Stimulated activated CD8-positive, alpha-beta memory T cell treated with anti-CD3 and anti-CD28 coated beads, Interleukin-12 subunit alpha, Interleukin-12 subunit beta, amount 100 ng/mL, for 4 hours (primary cell): Measurements from ENCODE around the gene NRIP3.

Source experiments
- DNase-seq: peaks from one replicate; pipeline ENCODE4 v3.0.0-alpha.2; 2020; ENCODE audit warnings: low read depth

NRIP3 gene

DNA sequence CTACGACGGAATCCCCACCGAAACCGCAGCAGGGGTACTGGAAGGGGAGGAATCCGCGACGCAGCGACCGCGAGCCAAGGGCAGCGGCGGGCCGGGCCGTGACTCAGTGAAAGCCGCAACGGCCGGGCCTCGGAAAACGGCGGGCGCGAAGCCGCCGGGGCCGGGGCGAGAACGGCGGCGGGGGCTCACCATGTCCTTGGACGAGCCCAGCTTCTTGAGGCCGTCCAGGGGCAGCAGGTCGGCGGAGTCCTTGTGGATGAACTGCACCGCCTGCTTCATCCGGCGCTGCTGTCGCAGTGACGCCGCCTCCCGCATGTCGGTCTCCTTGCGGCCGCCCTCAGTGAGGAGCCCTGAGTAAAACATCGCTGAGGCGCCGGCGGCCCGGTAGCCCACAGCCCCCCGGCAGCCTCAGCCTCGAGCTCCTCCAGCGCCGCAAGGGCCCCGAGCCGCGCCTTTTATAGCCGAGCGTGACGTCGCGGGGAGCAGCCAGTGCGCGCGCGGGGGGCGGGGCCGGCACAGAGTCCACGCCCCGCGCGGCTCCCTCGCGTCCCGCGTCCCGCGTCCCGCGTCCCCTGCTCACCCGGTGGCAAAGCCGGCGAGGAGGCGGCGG is at the start of gene NRIP3:
Gene NRIP3, minus strand, starts transcription at position 429 of the 610 bp plus-strand sequence. Its CDS starts 66 bp downstream, at position 363.
- DNase-seq, result peak; percentile 53

- DNase-seq, result no peak
These were observed 48.5 kb upstream of the NRIP3 start for GRCh38 chr11:9052316-9052715.

GRCh38 chr11:9049959-9050358 is 46.2 kb upstream of the NRIP3 start:
- DNase-seq, result no peak

DNA sequence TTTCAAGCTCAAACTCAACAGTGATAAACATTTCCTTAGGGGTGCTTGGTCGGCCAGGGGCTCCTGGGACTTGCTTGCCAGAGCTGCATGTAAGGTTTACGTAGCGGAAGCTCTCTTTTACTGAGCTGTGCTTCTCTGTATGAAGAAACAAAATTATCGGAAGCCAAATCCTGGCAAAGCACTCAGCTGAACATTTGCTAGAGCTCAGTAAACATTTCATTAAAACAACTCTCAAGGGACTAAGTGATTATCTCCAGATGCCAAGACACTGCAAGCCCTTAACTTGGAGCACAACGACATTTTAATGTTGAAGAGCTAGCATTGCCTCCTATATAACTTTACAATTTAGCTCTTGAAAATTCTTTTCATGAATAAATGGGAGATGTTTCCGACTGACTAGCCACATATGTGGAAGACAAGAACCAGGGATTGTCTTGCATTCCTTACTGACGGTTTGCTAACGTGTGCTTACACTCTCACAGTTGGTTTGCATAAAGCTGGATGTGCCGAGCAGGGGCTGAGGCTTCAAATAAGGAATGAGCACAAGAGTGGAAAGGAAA is 44.2 kb upstream of the NRIP3 start:
- DNase-seq, result no peak

- no peak for DNase-seq
These were observed 42.7 kb upstream of the NRIP3 start for GRCh38 chr11:9046481-9046880.

DNA sequence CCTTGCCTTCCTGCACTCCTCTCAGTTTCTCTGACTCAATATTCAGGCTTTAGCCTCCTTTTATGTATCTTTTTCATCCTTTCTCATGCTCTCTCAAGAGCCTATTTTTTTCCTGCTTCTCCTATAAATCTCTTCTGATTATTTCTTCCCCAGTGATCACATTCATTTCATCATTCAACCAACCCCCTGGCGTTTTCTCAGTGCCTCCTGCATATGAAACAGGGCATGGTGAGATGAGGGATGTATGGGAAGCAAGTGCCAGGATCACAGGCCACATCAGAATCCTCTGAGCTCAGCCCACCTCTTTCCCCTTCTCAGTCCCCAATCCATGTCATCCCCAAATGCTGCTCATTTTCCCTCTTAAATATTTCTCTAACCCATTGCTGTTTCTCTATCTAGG is 38.7 kb upstream of the NRIP3 start:
- DNase-seq, result no peak

- DNase-seq, result no peak
These were observed 37.9 kb upstream of the NRIP3 start for GRCh38 chr11:9041747-9042146.

- DNase-seq, result no peak
These were observed 36.6 kb upstream of the NRIP3 start for GRCh38 chr11:9040410-9040809.

- DNase-seq, result no peak
These were observed 36.1 kb upstream of the NRIP3 start for GRCh38 chr11:9039863-9040262.

GRCh38 chr11:9039198-9039597 is 35.4 kb upstream of the NRIP3 start:
- DNase-seq, result no peak

DNA sequence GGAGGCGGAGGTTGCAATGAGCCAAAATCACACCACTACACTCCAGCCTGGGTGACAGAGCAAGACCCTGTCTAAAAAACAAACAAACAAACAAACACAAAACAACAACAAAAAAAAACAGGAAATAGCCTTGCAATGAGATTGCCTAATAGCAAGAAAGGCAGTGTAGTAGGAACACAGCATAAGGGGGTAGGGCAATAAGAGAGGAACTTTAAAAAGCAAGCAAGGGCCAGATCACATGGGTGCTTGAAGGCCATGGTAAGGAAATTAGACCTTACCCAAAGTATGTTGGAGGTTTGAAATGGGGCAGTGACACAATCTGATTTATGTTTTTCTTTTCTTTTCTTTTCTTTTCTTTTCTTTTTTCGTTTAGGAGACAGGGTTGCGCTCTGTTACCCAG is 34.7 kb upstream of the NRIP3 start:
- no peak for DNase-seq

- no peak for DNase-seq
These were observed 34.2 kb upstream of the NRIP3 start for GRCh38 chr11:9037963-9038362.

GRCh38 chr11:9037046-9037780 is 33.4 kb upstream of the NRIP3 start:
- DNase-seq, result no peak

GRCh38 chr11:9030601-9031000 is 26.8 kb upstream of the NRIP3 start:
- no peak for DNase-seq

- no peak for DNase-seq
These were observed 25.6 kb upstream of the NRIP3 start for GRCh38 chr11:9029422-9029821.

DNA sequence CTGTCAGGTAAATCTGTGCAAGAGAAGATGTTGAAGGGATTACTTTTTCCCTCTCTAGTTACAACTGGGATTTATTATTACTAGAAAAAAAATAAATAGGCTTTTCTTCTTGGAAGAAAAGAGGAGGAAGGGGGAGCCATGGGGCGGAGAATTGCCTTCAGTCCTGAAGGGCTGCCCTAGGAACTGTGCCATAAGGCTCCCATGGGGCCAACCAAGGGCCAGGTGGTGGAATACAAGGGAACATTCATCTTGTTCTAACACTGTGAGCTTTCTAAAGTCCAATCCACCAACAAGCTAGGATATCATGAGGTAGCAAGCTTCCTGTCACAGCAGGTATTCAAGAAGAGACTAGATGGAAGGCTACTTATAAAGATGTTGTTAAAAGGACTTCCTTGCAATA is 24.8 kb upstream of the NRIP3 start:
- DNase-seq, result no peak

- no peak for DNase-seq
These were observed 21.5 kb upstream of the NRIP3 start for GRCh38 chr11:9025101-9025850.

GRCh38 chr11:9022961-9023680 is 19.3 kb upstream of the NRIP3 start:
- DNase-seq, result no peak

GRCh38 chr11:9020916-9021315 is 17.1 kb upstream of the NRIP3 start:
- no peak for DNase-seq

GRCh38 chr11:9019861-9020260 is 16.1 kb upstream of the NRIP3 start:
- no peak for DNase-seq

GRCh38 chr11:9017773-9018172 is 14.0 kb upstream of the NRIP3 start:
- no peak for DNase-seq
